DND-41 (cell line): Measurements from ENCODE around the gene PTPRO.

Experiments used
- CTCF ChIP-seq: IDR thresholded peaks from 2 replicates; pipeline ENCODE4 v1.5.1; 2012; ENCODE audit warnings: borderline replicate concordance, low read length, moderate library complexity, mild to moderate bottlenecking; ENCODE audit not compliant: poor library complexity, severe bottlenecking; ENCODE audit errors: extremely low read depth
- EZH2 ChIP-seq: IDR thresholded peaks from 3 replicates; pipeline ENCODE4 v1.6.1; 2012; ENCODE audit warnings: borderline replicate concordance, low read depth, mild to moderate bottlenecking, moderate library complexity, low read length, inconsistent platforms; ENCODE audit not compliant: severe bottlenecking

- TF ChIP-seq CTCF, result no peak
- TF ChIP-seq EZH2, result no peak
Measured at GRCh38 chr12:15558915-15559528, 236.7 kb downstream of the PTPRO start.
